Memory B cell (primary cell): ENCODE measurements around the gene SLC25A29.

Source experiments
- ATAC-seq: fragments of 150-1000 bp; cut with Tn5 transposase; 2 replicates; pipeline ENCODE4 v1.10.0; 2021; ENCODE audit warnings: low read depth, mild to moderate bottlenecking, moderate library complexity
- DNase-seq, 2 donors: peaks; one replicate each; pipeline ENCODE4 v3.0.0; 2022; ENCODE audit warnings: low spot score in 2 of 2
- H3K27ac Mint-ChIP-seq: one replicate; pipeline ENCODE4 v1.8.0; 2022; ENCODE audit warnings: mild to moderate bottlenecking, moderate library complexity, mixed read lengths
- H3K27me3 Mint-ChIP-seq: one replicate; pipeline ENCODE4 v1.8.0; 2022; ENCODE audit warnings: mixed read lengths
- H3K36me3 Mint-ChIP-seq: one replicate; pipeline ENCODE4 v1.8.0; 2022; ENCODE audit warnings: mild to moderate bottlenecking, mixed read lengths
- H3K4me1 Mint-ChIP-seq: one replicate; pipeline ENCODE4 v1.8.0; 2022; ENCODE audit warnings: mixed read lengths
- H3K4me3 Mint-ChIP-seq: one replicate; pipeline ENCODE4 v1.8.0; 2022; ENCODE audit warnings: mild to moderate bottlenecking, moderate library complexity, mixed read lengths
- H3K9me3 Mint-ChIP-seq: one replicate; pipeline ENCODE4 v1.8.0; 2022; ENCODE audit warnings: mixed read lengths

SLC25A29 gene

GRCh38 chr14:100325231-100325632 is 19.0 kb upstream of the SLC25A29 start:
- H3K4me1 Mint-ChIP-seq, result peaks cover under 1% of the 10 kb centered on the region
- no peaks in the 10 kb centered on the region for H3K9me3 Mint-ChIP-seq
- H3K4me3 Mint-ChIP-seq, result no peak overlapping the region
- DNase-seq (no peak), ATAC-seq (no peak)
- H3K27me3 Mint-ChIP-seq, result no peaks in the 10 kb centered on the region
- no peaks in the 10 kb centered on the region for H3K36me3 Mint-ChIP-seq
- H3K27ac Mint-ChIP-seq, result no peak overlapping the region

GRCh38 chr14:100323942-100324307 is 17.7 kb upstream of the SLC25A29 start:
- H3K27me3 Mint-ChIP-seq, result no peaks in the 10 kb centered on the region
- H3K36me3 Mint-ChIP-seq, result no peaks in the 10 kb centered on the region
- H3K9me3 Mint-ChIP-seq, result no peaks in the 10 kb centered on the region
- peaks cover 3% of the 10 kb centered on the region for H3K4me1 Mint-ChIP-seq
- H3K27ac Mint-ChIP-seq, result no peak overlapping the region
- ATAC-seq, result no peak
- DNase-seq, result no peak
- H3K4me3 Mint-ChIP-seq, result no peak overlapping the region

GRCh38 chr14:100323121-100323941 is 17.1 kb upstream of the SLC25A29 start, which contains the start of gene SLC25A47:
SLC25A47 (plus strand) TSS chr14:100323339; CDS start chr14:100323415, 76 bp downstream.
- no peak within 1 kb of the TSS for H3K4me3 Mint-ChIP-seq
- H3K9me3 Mint-ChIP-seq, result no peaks in the 10 kb centered on the region
- no peaks in the 10 kb centered on the region for H3K36me3 Mint-ChIP-seq
- no peak within 1 kb of the TSS for H3K27ac Mint-ChIP-seq
- ATAC-seq, result no peak
- DNase-seq, result no peak
- H3K4me1 Mint-ChIP-seq, result peaks cover 3% of the 10 kb centered on the region
- H3K27me3 Mint-ChIP-seq, result no peaks in the 10 kb centered on the region

- Mint-ChIP-seq H3K27ac (no peak overlapping the region), H3K27me3 (no peaks in the 10 kb centered on the region), H3K36me3 (no peaks in the 10 kb centered on the region), H3K9me3 (no peaks in the 10 kb centered on the region), H3K4me3 (no peak overlapping the region), H3K4me1 (peaks cover 3% of the 10 kb centered on the region)
- DNase-seq (no peak), ATAC-seq (no peak)
Observed at GRCh38 chr14:100322138-100322957, 16.1 kb upstream of the SLC25A29 start.

GRCh38 chr14:100321473-100322137 is 15.4 kb upstream of the SLC25A29 start:
- Mint-ChIP-seq H3K36me3 (no peaks in the 10 kb centered on the region), H3K4me3 (no peak overlapping the region), H3K27me3 (no peaks in the 10 kb centered on the region), H3K4me1 (peaks cover 3% of the 10 kb centered on the region), H3K9me3 (no peaks in the 10 kb centered on the region), H3K27ac (no peak overlapping the region)
- DNase-seq, result no peak
- no peak for ATAC-seq

- peaks cover 3% of the 10 kb centered on the region for H3K4me1 Mint-ChIP-seq
- H3K27me3 Mint-ChIP-seq, result no peaks in the 10 kb centered on the region
- no peak for DNase-seq
- H3K27ac Mint-ChIP-seq, result no peak overlapping the region
- no peak for ATAC-seq
- peak overlapping the region; percentile 7 for H3K4me3 Mint-ChIP-seq
- no peaks in the 10 kb centered on the region for H3K36me3 Mint-ChIP-seq
- H3K9me3 Mint-ChIP-seq, result no peaks in the 10 kb centered on the region
Observed at GRCh38 chr14:100320157-100320856, 14.1 kb upstream of the SLC25A29 start.

GRCh38 chr14:100317912-100318808 is 11.9 kb upstream of the SLC25A29 start:
- no peaks in the 10 kb centered on the region for H3K36me3 Mint-ChIP-seq
- H3K27ac Mint-ChIP-seq, result peak overlapping the region; percentile 78
- peak; percentile 96 for ATAC-seq
- peaks cover 3% of the 10 kb centered on the region for H3K4me1 Mint-ChIP-seq
- DNase-seq, result peak; percentile 73 to 79
- H3K9me3 Mint-ChIP-seq, result no peaks in the 10 kb centered on the region
- H3K27me3 Mint-ChIP-seq, result no peaks in the 10 kb centered on the region
- peak overlapping the region; percentile 84 for H3K4me3 Mint-ChIP-seq

- Mint-ChIP-seq H3K4me1 (peaks cover 6% of the 10 kb centered on the region), H3K36me3 (no peaks in the 10 kb centered on the region), H3K4me3 (peak overlapping the region; percentile 84), H3K9me3 (no peaks in the 10 kb centered on the region), H3K27ac (peak overlapping the region; percentile 78), H3K27me3 (no peaks in the 10 kb centered on the region)
- ATAC-seq (no peak), DNase-seq (no peak)
Observed at GRCh38 chr14:100317389-100317788, 11.1 kb upstream of the SLC25A29 start.

GRCh38 chr14:100314724-100315123 is 8.5 kb upstream of the SLC25A29 start:
- Mint-ChIP-seq H3K36me3 (no peaks in the 10 kb centered on the region), H3K9me3 (no peaks in the 10 kb centered on the region), H3K4me1 (peaks cover 14% of the 10 kb centered on the region), H3K27me3 (no peaks in the 10 kb centered on the region), H3K4me3 (no peak overlapping the region), H3K27ac (no peak overlapping the region)
- DNase-seq (no peak), ATAC-seq (no peak)

GRCh38 chr14:100313464-100314230 is 7.4 kb upstream of the SLC25A29 start:
- no peak overlapping the region for H3K27ac Mint-ChIP-seq
- H3K36me3 Mint-ChIP-seq, result no peaks in the 10 kb centered on the region
- ATAC-seq, result no peak
- no peaks in the 10 kb centered on the region for H3K9me3 Mint-ChIP-seq
- peaks cover 16% of the 10 kb centered on the region for H3K4me1 Mint-ChIP-seq
- no peak for DNase-seq
- no peaks in the 10 kb centered on the region for H3K27me3 Mint-ChIP-seq
- no peak overlapping the region for H3K4me3 Mint-ChIP-seq

- ATAC-seq (no peak), DNase-seq (no peak)
- Mint-ChIP-seq H3K27me3 (no peaks in the 10 kb centered on the region), H3K4me1 (peaks cover 17% of the 10 kb centered on the region), H3K27ac (peak overlapping the region; percentile 73), H3K36me3 (no peaks in the 10 kb centered on the region), H3K9me3 (no peaks in the 10 kb centered on the region), H3K4me3 (no peak overlapping the region)
Observed at GRCh38 chr14:100312877-100313400, 6.7 kb upstream of the SLC25A29 start.
